ENCODE results near the gene SYF2.
"Not testable (repeated sequence)": the region's sequence is repeated elsewhere in the genome, so short reads cannot be mapped to it uniquely, and the experiment has no call there.

Gene SYF2

DNA sequence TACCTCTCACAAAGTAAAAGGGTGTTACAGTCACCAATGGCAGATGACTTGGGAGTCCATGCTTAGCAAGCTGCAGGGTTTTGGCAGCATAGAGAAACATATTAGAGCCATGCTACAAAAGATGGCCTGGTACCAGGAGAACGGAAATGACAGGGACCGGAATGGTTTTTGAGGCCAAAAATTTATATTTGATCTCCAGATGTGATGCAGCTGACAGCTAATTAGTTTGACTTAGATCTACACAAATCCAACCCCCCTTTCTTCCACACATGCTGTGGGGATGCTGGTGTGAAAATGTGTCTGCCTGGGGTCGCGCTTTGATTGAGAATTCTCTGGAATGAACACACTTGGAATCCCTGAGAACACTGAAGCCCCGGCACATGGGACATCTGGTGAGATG, 26.5 kb downstream of the SYF2 start:
- no peak for DNase-seq

DNA sequence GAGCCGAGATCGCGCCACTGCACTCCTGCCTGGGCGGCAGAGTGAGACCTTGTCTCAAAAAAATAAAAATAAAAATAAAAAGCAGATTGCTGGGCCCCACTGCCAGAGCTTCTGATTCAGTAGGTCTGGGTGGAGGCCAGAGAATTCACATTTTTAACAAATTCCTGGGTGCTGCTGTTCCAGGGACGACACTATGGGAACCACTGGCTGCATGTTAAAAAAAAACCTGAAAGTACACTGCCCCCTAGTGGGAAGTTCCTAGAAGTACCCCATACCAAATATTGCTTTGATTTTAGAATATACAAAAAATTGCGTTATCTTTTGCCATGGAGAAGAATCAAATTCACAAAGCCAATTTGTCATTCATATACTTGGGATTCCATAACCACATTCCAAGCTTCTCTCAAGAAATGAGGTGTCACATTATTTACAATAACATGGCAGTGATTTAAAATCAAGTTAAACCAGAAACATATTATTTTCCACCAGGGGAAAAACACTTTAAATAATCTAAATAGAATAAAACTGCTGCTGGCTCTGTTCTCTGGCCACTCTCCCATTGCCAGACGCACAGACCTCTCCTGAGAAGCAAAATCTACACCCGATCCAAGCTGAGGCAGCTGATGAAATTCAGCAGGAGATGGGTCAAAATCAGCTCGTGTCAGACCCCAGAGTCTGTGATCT, 27.4 kb downstream of the SYF2 start:
- DNase-seq: peak in 2 of 5 experiments; percentile 32 to 36

DNA sequence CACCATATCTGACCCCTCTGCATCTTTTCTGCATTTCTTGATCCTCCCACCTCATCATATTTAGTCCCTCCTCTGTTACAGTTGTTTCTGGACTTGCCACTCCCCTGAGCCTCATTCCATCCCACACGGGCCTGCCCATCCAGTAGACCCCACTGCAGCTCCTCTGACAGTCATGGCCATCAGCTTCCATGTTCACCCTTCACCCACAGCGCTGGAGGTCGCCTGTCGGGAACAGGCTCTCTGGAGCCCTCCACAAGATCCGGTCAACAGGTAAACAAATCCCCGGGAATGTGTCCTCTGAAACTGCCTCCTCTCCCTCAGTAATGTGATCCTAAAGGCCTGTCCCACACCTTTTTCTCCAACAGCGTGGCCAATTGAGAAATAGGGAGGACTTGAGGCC, 31.3 kb downstream of the SYF2 start:
- DNase-seq: no peak

DNA sequence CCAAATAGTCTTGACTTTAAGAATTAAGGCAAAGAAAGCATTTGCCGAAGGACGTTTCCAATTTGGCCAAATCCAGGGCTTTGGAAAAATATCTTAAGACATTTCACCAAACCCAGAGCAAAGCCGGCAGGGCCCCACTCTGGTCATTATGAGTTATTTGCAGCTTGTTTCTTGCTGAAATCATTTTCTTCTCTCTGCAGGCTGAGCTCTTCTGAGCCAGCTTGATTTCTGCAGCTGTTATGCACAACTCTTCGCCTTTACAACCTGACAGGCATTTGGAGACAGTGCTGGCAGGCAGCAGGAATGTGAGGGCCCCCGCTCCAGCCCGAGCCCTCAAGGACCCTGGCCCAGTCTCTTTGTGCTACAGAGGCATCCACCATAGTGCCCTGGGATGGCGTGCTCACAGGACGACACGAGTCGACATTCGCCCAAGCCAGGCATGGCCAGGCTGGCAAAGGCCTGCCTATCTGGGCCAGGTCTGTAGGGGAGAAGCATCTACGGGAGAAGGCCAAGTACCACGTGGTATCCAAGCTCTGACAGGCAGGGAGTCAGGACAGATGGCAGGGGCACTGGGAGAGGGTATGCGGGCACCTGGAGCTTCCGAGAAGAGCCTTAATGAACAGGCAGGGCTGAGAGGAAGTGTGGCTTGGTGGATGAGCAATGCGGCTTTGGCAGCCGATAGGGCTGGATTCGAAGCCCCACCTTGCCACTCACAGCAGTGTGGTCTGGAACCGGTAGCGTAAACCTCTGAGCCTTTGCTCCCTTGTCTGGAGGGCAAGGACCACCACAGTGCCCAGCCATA, 32.3 kb downstream of the SYF2 start:
- no peak for DNase-seq

DNA sequence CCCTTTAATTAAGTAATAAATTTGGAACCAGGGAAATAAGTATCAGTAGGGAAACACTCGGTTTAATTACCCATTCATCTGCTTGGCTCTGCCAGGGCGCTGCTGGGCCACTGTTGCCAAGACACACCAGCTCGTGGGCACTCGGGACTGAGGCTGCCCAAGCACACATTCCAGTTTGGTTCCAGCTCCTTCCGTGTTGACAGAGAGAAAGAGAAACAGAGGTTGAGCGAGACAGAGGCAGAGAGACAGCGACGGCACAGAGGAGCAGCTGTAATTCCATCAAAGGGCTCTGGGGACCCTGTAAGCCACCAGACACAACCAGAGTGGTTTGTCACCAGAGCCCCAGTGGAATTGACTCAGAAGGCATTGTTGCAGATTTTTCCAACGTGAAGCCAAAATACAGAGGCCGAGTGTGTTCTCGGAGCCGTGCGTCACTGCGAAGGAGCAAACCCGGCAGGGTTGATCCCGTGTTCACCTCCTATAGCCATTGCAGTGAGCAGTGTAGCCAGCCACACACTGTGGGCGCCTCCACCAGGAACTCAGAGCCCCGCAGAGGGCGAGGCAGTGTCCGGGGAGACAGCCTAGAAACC, 33.5 kb downstream of the SYF2 start:
- DNase-seq: no peak

GRCh38 chr1:25197982-25198662, 34.2 kb downstream of the SYF2 start:
- no peak for DNase-seq

DNA sequence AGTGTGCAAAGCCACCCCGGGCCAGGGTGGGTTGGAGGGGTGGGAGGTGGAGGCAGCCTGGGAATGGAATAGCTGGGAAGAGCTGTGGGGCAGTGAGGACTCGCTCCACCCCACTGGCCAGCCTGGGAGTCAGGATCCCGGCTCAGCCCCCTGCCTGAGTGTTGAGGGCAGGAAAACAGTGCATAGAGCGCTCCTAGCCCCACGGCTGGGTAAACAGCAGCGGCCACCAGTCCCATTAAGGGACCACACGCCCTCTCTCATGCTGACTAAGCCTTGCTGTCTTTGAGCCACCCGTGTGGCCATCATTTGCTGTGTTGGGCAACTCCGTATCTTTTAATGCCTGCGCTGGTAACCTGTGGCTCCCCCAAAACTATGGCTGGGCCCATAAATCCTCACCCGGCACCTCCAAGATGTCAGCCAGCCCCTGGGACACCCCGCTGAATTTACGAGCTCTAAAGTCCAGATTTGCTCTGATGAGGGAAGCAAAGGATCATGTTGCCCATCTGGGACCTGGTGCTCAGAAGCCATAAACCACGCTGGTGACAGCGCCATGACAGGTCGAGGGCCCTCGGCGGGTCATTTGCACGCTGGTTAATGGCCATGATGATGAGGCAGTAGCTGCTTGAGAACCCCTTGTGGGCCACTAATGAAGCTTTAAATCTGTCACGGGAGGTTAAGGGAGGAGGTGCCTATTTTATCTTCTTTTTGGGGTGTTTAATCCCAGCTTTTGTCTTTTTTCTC, 34.9 kb downstream of the SYF2 start:
- no peak for DNase-seq

- no peak for DNase-seq
Observed at GRCh38 chr1:25196830-25197229, 35.5 kb downstream of the SYF2 start.

DNA sequence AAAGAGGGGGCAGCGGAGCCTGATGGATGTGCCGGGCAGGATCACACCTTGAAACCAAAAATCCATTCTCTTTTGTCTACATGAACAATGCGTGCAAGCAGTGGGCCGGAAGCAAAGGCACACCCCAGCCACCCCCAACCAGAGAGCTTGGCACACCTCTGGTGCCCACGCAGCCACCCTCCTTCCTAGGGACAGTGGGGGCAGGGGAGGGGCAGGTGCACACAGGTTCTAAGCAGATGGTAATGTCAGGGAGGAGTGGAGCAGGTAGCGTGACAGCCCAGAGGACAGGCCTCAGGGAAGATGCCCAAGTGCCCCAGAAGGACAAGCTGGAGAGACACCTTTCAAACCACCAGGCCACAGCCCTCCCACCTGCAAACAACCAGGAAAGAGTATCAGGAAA, 36.5 kb downstream of the SYF2 start:
- DNase-seq: no peak

DNA sequence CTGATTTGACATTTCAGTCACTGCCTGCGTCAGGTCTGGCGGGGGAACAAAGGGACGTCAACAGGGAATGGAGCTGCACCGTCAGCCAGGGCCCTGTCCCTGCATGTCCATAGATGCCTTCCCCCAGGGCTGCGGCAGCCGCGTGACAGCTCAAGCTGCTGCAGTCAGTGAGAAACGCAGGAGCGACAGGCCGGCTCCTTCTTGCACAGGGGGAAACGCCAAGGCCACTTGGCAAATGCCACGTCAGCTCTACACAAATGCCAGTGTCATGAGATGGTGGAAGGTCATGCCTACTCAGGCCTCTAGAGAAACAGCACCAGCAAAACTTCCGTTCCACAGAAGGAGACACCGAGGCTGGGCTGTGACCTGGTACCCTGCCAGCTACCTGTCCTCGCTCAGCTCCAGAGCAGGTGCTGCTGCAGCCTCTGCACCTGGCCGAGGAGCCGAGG, 37.7 kb downstream of the SYF2 start:
- DNase-seq: no peak

GRCh38 chr1:25194054-25194453, 38.2 kb downstream of the SYF2 start:
- DNase-seq: no peak

DNA sequence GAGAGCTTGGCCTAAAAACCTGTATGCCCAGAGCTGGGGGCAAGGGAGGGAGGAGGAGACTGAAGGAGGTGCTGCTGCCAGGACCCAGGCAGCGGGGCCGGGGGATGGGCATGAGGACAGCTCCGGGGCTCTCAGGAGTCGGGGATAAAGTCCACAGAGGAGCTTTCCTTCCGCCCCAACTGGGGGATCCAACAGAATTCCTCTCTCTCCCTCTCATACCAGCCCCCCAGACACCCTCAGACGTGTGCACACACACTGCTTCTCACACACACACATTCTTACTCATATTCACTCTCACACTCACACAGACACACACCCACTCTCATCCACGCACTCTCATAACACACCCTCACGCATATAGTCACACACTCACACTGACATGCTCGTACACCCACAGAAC, 39.1 kb downstream of the SYF2 start:
- DNase-seq: no peak

DNA sequence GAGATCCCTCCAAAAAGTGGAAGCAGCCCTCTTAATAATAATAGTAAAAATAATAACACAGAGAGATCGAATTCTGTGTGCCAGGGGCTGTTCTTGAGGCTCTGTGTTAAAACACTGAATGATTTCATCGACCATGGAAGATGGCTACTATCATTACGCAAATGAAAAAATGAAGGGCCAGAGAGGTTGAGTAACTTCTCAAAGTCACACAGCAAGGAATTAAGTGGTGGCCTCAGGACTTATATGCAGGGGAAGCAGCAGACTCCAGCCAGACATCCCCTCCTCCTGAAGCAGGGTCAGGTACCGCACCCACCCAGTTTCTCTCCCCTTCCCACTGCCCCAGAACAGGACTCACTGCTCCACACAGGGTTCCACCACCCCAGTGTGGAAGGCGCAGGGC, 40.1 kb downstream of the SYF2 start:
- DNase-seq: no peak

- no peak for DNase-seq
Observed at GRCh38 chr1:25190260-25190659, 42.0 kb downstream of the SYF2 start.

- DNase-seq: not testable (repeated sequence)
Observed at GRCh38 chr1:25187904-25188303, 44.4 kb downstream of the SYF2 start.

- DNase-seq: no peak
Observed at GRCh38 chr1:25187077-25187476, 45.2 kb downstream of the SYF2 start.

DNA sequence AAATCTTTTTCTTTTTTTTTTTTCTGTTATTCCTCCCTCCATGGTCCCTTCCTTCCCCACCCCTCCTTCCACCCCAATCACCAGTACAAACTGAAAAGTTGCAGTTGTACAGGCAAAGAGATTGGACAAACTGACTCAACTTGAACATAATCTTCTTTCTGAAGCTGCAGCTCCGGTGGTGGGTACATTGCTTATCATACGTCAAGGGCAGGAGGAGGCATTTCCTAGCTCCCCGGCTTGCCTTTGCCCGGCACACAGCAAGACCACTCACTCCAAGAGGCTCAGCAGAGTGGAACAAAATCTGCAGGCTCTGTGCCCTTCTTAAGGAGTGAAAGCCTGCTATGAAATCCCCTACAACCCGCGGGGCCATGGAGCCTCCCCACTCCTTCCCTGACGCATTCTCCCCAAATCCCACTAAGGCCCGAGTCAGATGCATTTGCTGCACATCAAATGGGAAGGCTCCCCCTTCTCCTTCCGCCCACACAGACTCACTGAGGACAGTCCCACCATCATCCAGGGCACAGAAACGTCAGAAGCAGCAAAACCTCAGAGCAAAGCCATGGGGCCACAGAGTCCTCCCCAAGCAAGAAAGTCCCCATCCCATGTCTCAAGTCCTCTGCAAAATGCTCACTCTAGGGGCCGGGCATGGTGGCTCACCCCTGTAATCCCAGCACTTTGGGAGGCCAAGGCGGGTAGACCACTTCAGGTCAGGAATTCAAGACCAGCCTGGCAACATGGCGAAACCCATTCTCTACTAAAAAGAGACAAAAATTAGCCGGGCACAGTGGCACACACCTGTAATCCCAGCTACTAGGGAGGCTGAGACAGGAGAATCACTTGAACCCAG, 45.9 kb downstream of the SYF2 start:
- DNase-seq: no peak

- no peak for DNase-seq
Observed at GRCh38 chr1:25185409-25186160, 46.7 kb downstream of the SYF2 start.

GRCh38 chr1:25184001-25184762, 48.1 kb downstream of the SYF2 start:
- DNase-seq: no peak

Measured in T-helper 2 cell (primary cell).